ENCODE measurements around the gene ZBTB7C.

ZBTB7C gene

DNA sequence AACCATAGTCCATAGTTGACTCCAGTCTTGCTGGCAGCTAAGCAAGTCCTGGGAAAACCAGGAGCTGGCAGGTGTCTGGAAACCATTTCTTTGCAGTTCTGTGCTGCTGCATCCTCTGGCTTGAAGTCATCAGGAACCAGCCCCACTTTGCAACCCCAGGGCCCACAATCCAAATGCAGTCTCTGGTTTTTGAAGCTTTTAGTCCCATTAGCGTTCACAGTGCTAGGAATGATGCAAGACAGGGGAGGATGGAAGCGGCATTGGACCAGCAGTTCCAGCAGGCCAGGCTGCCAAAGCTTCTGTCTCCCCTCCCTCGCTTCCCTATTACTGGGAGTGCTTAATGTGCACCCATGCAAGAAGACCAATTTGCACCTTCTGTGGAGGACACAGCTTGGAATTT is 106.4 kb downstream of the ZBTB7C start:
- Histone ChIP-seq H3K4me1 (no peaks in the 10 kb centered on the region), H3K9me3 (no peaks in the 10 kb centered on the region), H3K27me3 (no peaks in the 10 kb centered on the region), H3K4me3 (ENCODE audit: low read depth, low read length) (no peak overlapping the region), H3K36me3 (no peaks in the 10 kb centered on the region)
- TF ChIP-seq, protein P1, sequence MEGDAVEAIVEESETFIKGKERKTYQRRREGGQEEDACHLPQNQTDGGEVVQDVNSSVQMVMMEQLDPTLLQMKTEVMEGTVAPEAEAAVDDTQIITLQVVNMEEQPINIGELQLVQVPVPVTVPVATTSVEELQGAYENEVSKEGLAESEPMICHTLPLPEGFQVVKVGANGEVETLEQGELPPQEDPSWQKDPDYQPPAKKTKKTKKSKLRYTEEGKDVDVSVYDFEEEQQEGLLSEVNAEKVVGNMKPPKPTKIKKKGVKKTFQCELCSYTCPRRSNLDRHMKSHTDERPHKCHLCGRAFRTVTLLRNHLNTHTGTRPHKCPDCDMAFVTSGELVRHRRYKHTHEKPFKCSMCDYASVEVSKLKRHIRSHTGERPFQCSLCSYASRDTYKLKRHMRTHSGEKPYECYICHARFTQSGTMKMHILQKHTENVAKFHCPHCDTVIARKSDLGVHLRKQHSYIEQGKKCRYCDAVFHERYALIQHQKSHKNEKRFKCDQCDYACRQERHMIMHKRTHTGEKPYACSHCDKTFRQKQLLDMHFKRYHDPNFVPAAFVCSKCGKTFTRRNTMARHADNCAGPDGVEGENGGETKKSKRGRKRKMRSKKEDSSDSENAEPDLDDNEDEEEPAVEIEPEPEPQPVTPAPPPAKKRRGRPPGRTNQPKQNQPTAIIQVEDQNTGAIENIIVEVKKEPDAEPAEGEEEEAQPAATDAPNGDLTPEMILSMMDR (IDR thresholded peaks at IDR 0.05; ENCODE audit: low read depth, low read length): no peak
- no peak for DNase-seq

DNA sequence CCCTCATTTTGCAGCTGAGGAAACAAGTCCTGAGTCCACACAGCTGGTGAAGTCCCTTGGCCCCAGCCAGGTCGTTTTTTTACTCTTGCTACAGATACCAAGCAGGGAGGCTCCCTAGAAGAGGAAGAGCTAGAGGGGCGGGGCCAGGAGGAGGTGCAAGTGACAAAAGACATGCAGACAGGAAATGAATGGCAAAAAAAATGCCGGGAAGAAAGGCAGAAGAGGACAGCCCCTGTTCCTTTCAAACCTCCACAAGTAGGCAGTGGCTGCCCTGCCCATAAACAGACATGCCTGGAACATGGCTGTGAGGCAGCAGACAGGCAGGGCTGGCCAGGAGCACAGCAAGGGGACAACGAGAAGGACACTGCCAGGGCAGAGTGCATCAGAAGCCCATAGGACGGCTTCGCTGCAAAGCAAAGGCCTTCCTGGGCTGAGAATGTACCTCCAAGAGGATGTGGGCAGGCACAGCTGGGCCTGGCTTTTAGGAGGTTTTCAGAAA is 108.7 kb downstream of the ZBTB7C start:
- DNase-seq: no peak
- TF ChIP-seq, protein P1 (IDR thresholded peaks at IDR 0.05; ENCODE audit: low read depth, low read length): no peak
- H3K27me3 ChIP-seq: no peaks in the 10 kb centered on the region
- H3K9me3 ChIP-seq: no peaks in the 10 kb centered on the region
- H3K36me3 ChIP-seq: no peaks in the 10 kb centered on the region
- H3K4me3 ChIP-seq (ENCODE audit: low read depth, low read length): no peak overlapping the region
- no peaks in the 10 kb centered on the region for H3K4me1 ChIP-seq

DNA sequence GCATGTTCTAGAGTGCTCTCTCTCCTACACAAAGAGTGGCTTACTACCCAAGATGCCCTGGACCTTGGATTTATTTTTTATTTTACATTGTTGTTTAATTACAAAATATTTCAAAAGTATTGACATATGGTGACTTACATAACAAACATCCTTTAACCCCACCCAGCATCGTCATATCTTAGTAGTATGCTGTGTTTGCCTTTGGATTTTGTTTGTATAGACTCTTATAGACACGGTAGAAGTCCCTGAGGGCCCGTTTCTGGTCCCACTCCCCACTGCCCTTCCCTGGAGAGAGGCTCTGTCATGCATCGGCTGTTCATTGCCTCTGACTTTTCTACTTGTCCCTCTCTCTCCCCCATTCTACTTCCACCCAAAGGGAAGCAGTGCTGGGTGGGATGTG is 112.0 kb downstream of the ZBTB7C start:
- Histone ChIP-seq H3K9me3 (no peaks in the 10 kb centered on the region), H3K4me3 (ENCODE audit: low read depth, low read length) (no peak overlapping the region), H3K27me3 (no peaks in the 10 kb centered on the region), H3K36me3 (no peaks in the 10 kb centered on the region), H3K4me1 (peaks cover 9% of the 10 kb centered on the region)
- no peak for DNase-seq
- TF ChIP-seq, protein P1 (IDR thresholded peaks at IDR 0.05; ENCODE audit: low read depth, low read length): no peak

DNA sequence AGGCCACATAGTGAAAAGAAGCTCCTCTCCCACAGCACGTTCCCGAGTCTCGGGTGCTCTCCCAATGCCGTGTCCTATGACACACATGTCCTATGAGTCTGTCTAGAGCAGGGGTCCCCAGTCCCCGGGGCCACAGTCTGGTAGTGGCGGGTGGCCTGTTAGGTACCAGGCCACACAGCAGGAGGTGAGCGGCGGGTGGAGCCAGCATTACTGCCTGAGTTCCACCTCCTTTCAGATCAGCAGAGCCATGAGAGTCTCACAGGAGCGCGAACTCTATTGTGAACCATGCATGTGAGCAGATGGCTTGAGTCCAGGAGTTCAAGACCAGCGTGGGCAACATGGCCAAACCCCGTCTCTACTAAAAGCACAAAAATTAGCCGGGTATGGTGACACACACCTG is 112.6 kb downstream of the ZBTB7C start:
- Histone ChIP-seq H3K4me3 (ENCODE audit: low read depth, low read length) (no peak overlapping the region), H3K27me3 (no peaks in the 10 kb centered on the region), H3K4me1 (peaks cover 9% of the 10 kb centered on the region), H3K9me3 (no peaks in the 10 kb centered on the region), H3K36me3 (no peaks in the 10 kb centered on the region)
- DNase-seq: no peak
- TF ChIP-seq, protein P1 (IDR thresholded peaks at IDR 0.05; ENCODE audit: low read depth, low read length): no peak

DNA sequence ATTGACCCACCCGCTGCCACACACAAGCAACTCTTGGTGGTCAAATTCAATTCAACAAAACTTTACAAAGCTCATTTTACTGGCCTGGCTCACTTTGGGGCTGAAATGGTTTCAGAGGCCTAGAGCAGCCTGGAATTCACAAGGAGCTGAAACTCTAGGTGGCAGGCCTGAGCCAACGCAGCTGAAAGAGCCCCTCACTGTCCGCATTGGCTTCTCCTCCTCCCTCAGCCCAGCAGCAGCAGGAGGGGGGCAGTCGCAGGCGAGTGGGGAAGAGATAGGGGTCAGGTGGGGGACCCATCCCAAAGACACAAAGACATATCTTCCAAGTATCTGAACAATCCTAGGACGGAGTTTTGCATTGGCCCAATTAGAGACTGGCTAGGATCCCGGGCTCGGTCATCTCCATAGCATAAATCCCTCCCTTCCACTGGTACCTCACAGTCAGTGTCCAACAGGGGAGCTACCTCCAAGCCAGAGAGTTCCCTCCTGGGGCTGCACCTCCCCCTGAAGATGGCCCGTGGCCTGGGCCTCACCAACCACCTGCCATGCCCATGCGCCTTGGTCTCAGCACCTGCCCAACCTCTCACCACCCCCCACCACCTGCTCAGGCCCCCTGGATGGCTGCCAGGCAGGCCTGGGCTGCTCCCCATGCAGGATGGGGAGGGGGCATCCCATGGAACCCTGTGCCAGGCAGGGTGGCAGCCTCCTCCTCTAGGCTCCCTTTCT is 113.4 kb downstream of the ZBTB7C start:
- TF ChIP-seq, protein P1 (IDR thresholded peaks at IDR 0.05; ENCODE audit: low read depth, low read length): peak; percentile 44
- no peak for DNase-seq

DNA sequence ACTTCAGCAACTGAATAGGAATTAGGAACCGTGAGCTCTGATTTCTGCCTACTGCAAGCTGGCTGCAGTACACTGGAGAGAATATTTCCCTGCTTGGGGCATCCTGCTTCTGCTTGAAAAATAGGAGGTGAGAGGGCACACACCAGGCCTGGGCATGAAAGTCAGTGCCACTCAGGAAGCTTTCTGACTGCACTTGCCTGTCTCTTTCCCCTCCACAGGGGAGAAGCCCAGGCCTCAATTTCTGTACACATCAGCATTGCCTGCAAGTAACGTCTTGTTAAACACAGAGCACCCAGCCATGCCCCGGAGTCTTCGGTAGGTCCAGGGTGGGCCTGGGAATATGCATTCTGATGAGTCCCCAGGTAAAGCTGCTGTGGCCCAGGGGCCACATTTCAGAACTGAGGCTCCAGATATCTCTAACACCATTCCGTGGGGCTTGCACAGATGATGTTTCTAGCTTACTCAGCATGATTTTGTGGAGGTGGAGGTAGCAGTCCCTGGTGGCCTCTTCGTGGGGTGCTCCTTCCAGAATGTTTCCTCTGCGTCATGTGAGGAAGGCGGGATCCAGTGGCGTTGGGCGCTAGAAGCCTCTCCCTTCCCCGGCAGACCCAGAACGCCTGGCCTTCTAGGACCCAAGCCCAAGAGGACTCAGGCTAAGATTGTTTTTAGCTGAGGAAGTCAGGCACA is 114.1 kb downstream of the ZBTB7C start:
- Histone ChIP-seq H3K4me1 (peaks cover 9% of the 10 kb centered on the region), H3K9me3 (no peaks in the 10 kb centered on the region), H3K27me3 (no peaks in the 10 kb centered on the region), H3K4me3 (ENCODE audit: low read depth, low read length) (no peak overlapping the region), H3K36me3 (no peaks in the 10 kb centered on the region)
- no peak for DNase-seq
- TF ChIP-seq, protein P1 (IDR thresholded peaks at IDR 0.05; ENCODE audit: low read depth, low read length): no peak

More for the DNA sequence above, 113.4 kb downstream of the ZBTB7C start:
- H3K4me3 ChIP-seq (ENCODE audit: low read depth, low read length): no peak overlapping the region
- no peaks in the 10 kb centered on the region for H3K36me3 ChIP-seq
- H3K4me1 ChIP-seq: peaks cover 9% of the 10 kb centered on the region
- H3K9me3 ChIP-seq: no peaks in the 10 kb centered on the region
- H3K27me3 ChIP-seq: no peaks in the 10 kb centered on the region
